UCSD-AML1 (cell line): ENCODE data around the gene FOXO6.
A peak's percentile ranks its signal among the peaks of the same experiment; 100 is the strongest.

Experiments
- DNase-seq: peaks from one replicate; lab custom pipeline; 2025; ENCODE audit not compliant: unreplicated experiment; lab: John Stamatoyannopoulos, UW

Gene FOXO6

GRCh38 chr1:41360786-41361494 lies at the start of gene FOXO6:
FOXO6 (plus strand) TSS chr1:41361434.
- DNase-seq = peak; percentile 94

GRCh38 chr1:41312991-41313645 lies 48.1 kb upstream of the FOXO6 start:
- DNase-seq = no peak

GRCh38 chr1:41313661-41314131 lies 47.5 kb upstream of the FOXO6 start:
- peak; percentile 29 for DNase-seq

- DNase-seq = no peak
Observed at GRCh38 chr1:41314376-41315145, 46.7 kb upstream of the FOXO6 start.

GRCh38 chr1:41315146-41315822 lies 46.0 kb upstream of the FOXO6 start:
- no peak for DNase-seq

GRCh38 chr1:41315871-41316270 lies 45.4 kb upstream of the FOXO6 start:
- DNase-seq = no peak

- DNase-seq = no peak
Observed at GRCh38 chr1:41317361-41317760, 43.9 kb upstream of the FOXO6 start.

- no peak for DNase-seq
Observed at GRCh38 chr1:41318135-41318534, 43.1 kb upstream of the FOXO6 start.

- no peak for DNase-seq
Observed at GRCh38 chr1:41319106-41319755, 42.0 kb upstream of the FOXO6 start.

GRCh38 chr1:41319807-41320711 lies 41.2 kb upstream of the FOXO6 start:
- DNase-seq = peak; percentile 60

- DNase-seq = no peak
Observed at GRCh38 chr1:41320895-41321676, 40.1 kb upstream of the FOXO6 start.

- DNase-seq = no peak
Observed at GRCh38 chr1:41322101-41322661, 39.1 kb upstream of the FOXO6 start.

GRCh38 chr1:41322835-41323234 lies 38.4 kb upstream of the FOXO6 start:
- DNase-seq = peak; percentile 58

GRCh38 chr1:41323243-41323642 lies 38.0 kb upstream of the FOXO6 start:
- DNase-seq = no peak

GRCh38 chr1:41325801-41326200 lies 35.4 kb upstream of the FOXO6 start:
- no peak for DNase-seq

- DNase-seq = no peak
Observed at GRCh38 chr1:41327383-41327999, 33.7 kb upstream of the FOXO6 start.

GRCh38 chr1:41328001-41328615 lies 33.1 kb upstream of the FOXO6 start:
- DNase-seq = no peak
